Uterus (tissue), 4 donors: ENCODE data around the gene RXYLT1. TPM values are rescaled to one million over a fixed set of nuclear protein-coding genes. Genes with fewer than 3 reads are reported as not detected.

Experiments
- DNase-seq, 2 donors: peaks; one replicate each; pipeline ENCODE4 v3.0.0-alpha.2; 2019 to 2020
- H3K27ac ChIP-seq, 2 donors: fragments of 200-600 bp; sonication (generic); 1 replicate in 1 of 2; 2 replicates in 1 of 2; pipeline ENCODE4 v1.5.1; 2016 to 2018
- H3K27me3 ChIP-seq, 2 donors: fragments of 200-600 bp; sonication (generic); one replicate each; pipeline ENCODE4 v1.5.1; 2018 to 2019; ENCODE audit warnings: control low read depth in 1 of 2
- H3K36me3 ChIP-seq, 2 donors: fragments of 200-600 bp; sonication (generic); one replicate each; pipeline ENCODE4 v1.5.1; 2019; ENCODE audit warnings: control low read depth in 1 of 2
- H3K4me1 ChIP-seq, 2 donors: fragments of 200-600 bp; sonication (generic); one replicate each; pipeline ENCODE4 v1.5.1; 2018 to 2019; ENCODE audit warnings: control low read depth in 1 of 2
- H3K4me3 ChIP-seq, 2 donors: fragments of 200-600 bp; sonication (generic); 1 replicate in 1 of 2; 2 replicates in 1 of 2; pipeline ENCODE4 v1.5.1; 2018 to 2019; ENCODE audit warnings: mild to moderate bottlenecking in 1 of 2
- H3K9me3 ChIP-seq, 2 donors: fragments of 200-600 bp; sonication (generic); one replicate each; pipeline ENCODE4 v1.5.1; 2019; ENCODE audit warnings: control low read depth in 1 of 2
- POLR2A ChIP-seq, 2 donors: fragments of 450-650 bp; IDR thresholded peaks; one replicate each; pipeline ENCODE4 v1.6.1; 2016; ENCODE audit warnings: antibody characterized with exemption in 2 of 2, mild to moderate bottlenecking in 1 of 2, moderate library complexity in 1 of 2
- intact Hi-C: fragments of 100-400 bp; cut with DNase I; formaldehyde crosslinking; loops from one replicate; pipeline ENCODE4 v1.15.1; 2023; ENCODE audit warnings: low total_unique reads
- total RNA-seq, 4 donors: library from RNA; depleted of rRNA in 3 of 4; stranded (reverse); fragments of >200 nt in 3 of 4; gene quantifications; one replicate each; pipeline versions ENCODE4 v1.1.0 to v1.2.4, GENCODE V29; 2014 to 2023
- TF ChIP-seq, protein P1 (sequence below), 4 experiments: fragments of 200-600 bp in 2 of 4; fragments of 450-650 bp in 2 of 4; sonication (generic) in 2 of 4; IDR thresholded peaks; one replicate each; pipeline ENCODE4 v1.5.1; 2016 to 2019; ENCODE audit warnings: antibody characterized with exemption in 4 of 4, mild to moderate bottlenecking in 2 of 4, moderate library complexity in 1 of 4
- donor health status: DM: yes; HTN: yes; CAD: no.

RXYLT1 gene
- total RNA-seq, 4 donors from 2014 or later = 2.0 to 24.2 (median 16.3) TPM

DNA sequence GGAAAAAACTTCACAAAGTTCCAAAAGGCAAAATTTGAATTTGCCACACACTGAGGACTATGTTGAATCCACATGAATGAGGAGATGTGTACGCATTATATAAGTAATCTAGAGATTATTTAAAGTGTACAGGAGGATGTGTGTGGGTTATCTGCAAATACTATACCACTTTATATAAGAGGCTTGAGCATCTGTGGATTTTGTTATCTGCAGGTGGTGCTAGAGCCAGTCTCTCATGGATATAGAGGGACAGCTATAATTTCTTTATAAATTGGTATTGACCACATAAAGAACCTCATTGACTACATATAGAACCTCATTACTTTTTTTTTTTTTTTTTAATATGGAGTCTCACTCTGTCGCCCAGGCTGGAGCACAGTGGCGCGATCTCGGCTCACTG is 32.2 kb upstream of the RXYLT1 start:
- H3K4me3 ChIP-seq = no peak overlapping the region
- intact Hi-C loops = no loop called here
- DNase-seq = no peak
- no peaks in the 10 kb centered on the region for H3K4me1 ChIP-seq
- H3K27ac ChIP-seq = no peak overlapping the region
- no peaks in the 10 kb centered on the region for H3K9me3 ChIP-seq
- TF ChIP-seq POLR2A (IDR thresholded peaks at IDR 0.05) = no peak
- TF ChIP-seq, protein P1, sequence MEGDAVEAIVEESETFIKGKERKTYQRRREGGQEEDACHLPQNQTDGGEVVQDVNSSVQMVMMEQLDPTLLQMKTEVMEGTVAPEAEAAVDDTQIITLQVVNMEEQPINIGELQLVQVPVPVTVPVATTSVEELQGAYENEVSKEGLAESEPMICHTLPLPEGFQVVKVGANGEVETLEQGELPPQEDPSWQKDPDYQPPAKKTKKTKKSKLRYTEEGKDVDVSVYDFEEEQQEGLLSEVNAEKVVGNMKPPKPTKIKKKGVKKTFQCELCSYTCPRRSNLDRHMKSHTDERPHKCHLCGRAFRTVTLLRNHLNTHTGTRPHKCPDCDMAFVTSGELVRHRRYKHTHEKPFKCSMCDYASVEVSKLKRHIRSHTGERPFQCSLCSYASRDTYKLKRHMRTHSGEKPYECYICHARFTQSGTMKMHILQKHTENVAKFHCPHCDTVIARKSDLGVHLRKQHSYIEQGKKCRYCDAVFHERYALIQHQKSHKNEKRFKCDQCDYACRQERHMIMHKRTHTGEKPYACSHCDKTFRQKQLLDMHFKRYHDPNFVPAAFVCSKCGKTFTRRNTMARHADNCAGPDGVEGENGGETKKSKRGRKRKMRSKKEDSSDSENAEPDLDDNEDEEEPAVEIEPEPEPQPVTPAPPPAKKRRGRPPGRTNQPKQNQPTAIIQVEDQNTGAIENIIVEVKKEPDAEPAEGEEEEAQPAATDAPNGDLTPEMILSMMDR (IDR thresholded peaks at IDR 0.05) = no peak
- no peaks in the 10 kb centered on the region for H3K27me3 ChIP-seq
- H3K36me3 ChIP-seq = no peaks in the 10 kb centered on the region

DNA sequence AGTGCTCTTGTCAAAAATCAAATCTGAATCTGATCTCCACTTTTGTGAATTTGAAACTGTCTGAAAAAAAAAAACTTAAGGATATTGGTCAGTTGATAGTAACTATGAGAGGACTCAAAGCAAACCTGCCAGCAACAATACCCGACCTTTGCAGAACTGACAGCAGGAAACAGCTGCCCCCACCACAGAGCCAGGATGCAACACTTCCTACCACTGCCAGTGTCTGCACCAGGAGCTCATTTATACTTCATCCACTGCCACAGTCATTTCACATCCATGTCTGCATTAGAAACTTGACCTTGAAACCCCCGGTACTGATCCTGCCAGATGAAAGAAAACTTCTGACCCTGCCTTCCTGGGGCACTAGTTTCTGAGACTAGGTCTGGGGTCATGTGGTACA is 27.4 kb upstream of the RXYLT1 start:
- no peak for TF ChIP-seq POLR2A (IDR thresholded peaks at IDR 0.05)
- TF ChIP-seq, protein P1 (IDR thresholded peaks at IDR 0.05) = no peak
- Histone ChIP-seq H3K4me1 (no peaks in the 10 kb centered on the region), H3K27me3 (no peaks in the 10 kb centered on the region), H3K27ac (no peak overlapping the region), H3K4me3 (no peak overlapping the region), H3K36me3 (no peaks in the 10 kb centered on the region), H3K9me3 (no peaks in the 10 kb centered on the region)
- DNase-seq = no peak
- intact Hi-C loops = no loop called here

DNA sequence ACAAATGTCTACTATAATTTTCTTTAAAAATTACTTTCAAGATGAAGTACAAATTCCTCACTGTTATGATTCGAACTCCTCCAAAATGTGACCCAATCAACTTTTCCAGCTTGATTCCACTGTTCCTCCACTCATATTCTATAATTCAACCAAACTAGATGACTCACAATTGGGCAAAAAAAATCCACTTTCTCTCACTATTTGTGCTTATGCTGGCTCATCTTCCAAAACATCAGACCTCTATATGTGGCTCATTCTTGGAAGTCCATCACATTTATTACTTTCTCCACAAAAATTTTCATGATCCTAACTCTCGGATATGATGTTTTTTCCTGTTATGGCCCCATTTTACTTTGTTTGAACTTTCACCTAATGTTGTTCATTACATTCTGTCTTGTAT is 26.9 kb upstream of the RXYLT1 start:
- no peak for DNase-seq
- H3K4me3 ChIP-seq = no peak overlapping the region
- H3K36me3 ChIP-seq = no peaks in the 10 kb centered on the region
- H3K27ac ChIP-seq = no peak overlapping the region
- intact Hi-C loops = no loop called here
- H3K9me3 ChIP-seq = no peaks in the 10 kb centered on the region
- TF ChIP-seq POLR2A (IDR thresholded peaks at IDR 0.05) = no peak
- TF ChIP-seq, protein P1 (IDR thresholded peaks at IDR 0.05) = no peak
- H3K4me1 ChIP-seq = no peaks in the 10 kb centered on the region
- H3K27me3 ChIP-seq = no peaks in the 10 kb centered on the region

DNA sequence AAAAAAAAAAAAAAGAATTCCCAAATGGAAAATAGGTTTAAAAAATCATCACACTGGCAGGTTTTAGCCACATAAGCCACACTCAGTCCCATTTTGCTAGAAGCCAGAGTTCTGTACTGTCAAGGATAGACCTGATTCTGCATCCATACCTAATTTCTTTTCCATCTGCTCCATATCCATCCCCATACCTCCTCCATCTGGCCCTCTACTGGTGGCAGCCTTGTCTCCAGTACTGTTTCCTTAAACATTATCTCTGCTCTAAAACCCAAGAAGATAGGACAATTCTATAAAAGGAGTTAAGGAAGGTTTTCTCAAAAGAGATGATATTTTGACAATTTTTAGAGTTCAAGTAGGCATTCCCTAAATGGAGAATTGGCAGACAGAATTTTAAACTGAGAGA is 26.0 kb upstream of the RXYLT1 start:
- TF ChIP-seq POLR2A (IDR thresholded peaks at IDR 0.05) = no peak
- TF ChIP-seq, protein P1 (IDR thresholded peaks at IDR 0.05) = no peak
- no peaks in the 10 kb centered on the region for H3K36me3 ChIP-seq
- H3K27me3 ChIP-seq = no peaks in the 10 kb centered on the region
- H3K9me3 ChIP-seq = no peaks in the 10 kb centered on the region
- intact Hi-C loops = no loop called here
- no peak overlapping the region for H3K4me3 ChIP-seq
- no peak overlapping the region for H3K27ac ChIP-seq
- DNase-seq = no peak
- H3K4me1 ChIP-seq = no peaks in the 10 kb centered on the region

DNA sequence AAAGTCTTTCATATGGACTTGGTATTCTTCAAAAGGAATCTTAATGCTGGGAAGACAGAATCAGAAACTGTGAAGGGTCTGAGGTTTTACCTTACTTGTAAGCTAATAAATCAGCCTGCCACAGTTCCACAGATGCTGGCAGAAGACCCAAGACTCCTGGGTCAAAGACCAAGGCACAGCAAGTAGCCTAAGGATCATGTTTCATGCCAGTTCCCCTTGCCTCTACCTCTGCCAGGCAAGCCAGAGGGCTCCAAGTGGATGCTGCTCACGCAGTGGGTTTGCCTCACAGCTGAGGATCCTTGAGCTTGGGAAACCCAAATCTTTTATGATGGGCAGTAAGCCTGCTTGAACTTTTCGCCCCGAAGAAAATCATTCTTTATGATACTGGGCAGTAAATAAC is 15.2 kb upstream of the RXYLT1 start:
- Histone ChIP-seq H3K4me3 (no peak overlapping the region), H3K27me3 (no peaks in the 10 kb centered on the region), H3K4me1 (no peaks in the 10 kb centered on the region), H3K9me3 (no peaks in the 10 kb centered on the region), H3K36me3 (no peaks in the 10 kb centered on the region), H3K27ac (no peak overlapping the region)
- intact Hi-C loops = no loop called here
- DNase-seq = no peak
- TF ChIP-seq, protein P1 (IDR thresholded peaks at IDR 0.05) = no peak
